Mammary epithelial cell (primary cell): ENCODE results near the gene SCN9A.

Experiments
- EZH2 ChIP-seq: IDR thresholded peaks from 2 replicates; pipeline ENCODE4 v1.6.1; 2012; ENCODE audit warnings: low read length, inconsistent platforms, borderline replicate concordance
- TF ChIP-seq, protein P1 (sequence below), 2 donors: IDR thresholded peaks in 1 of 2; conservative IDR thresholded peaks in 1 of 2; 2 replicates each; pipeline ENCODE4 v1.5.1; 2011 to 2012; ENCODE audit warnings: inconsistent platforms in 2 of 2, low read length in 2 of 2, mild to moderate bottlenecking in 2 of 2, control low read depth in 1 of 2, low read depth in 1 of 2; ENCODE audit not compliant: insufficient read depth in 1 of 2; ENCODE audit errors: extremely low read depth in 1 of 2

- TF ChIP-seq, protein P1, sequence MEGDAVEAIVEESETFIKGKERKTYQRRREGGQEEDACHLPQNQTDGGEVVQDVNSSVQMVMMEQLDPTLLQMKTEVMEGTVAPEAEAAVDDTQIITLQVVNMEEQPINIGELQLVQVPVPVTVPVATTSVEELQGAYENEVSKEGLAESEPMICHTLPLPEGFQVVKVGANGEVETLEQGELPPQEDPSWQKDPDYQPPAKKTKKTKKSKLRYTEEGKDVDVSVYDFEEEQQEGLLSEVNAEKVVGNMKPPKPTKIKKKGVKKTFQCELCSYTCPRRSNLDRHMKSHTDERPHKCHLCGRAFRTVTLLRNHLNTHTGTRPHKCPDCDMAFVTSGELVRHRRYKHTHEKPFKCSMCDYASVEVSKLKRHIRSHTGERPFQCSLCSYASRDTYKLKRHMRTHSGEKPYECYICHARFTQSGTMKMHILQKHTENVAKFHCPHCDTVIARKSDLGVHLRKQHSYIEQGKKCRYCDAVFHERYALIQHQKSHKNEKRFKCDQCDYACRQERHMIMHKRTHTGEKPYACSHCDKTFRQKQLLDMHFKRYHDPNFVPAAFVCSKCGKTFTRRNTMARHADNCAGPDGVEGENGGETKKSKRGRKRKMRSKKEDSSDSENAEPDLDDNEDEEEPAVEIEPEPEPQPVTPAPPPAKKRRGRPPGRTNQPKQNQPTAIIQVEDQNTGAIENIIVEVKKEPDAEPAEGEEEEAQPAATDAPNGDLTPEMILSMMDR (conservative IDR thresholded peaks at IDR 0.05 in 1 of 2, IDR thresholded peaks at IDR 0.05 in 1 of 2; ENCODE audit: extremely low read depth in 1 of 2, insufficient read depth in 1 of 2, low read depth in 1 of 2, low read length in 2 of 2) = no peak
- no peak for TF ChIP-seq EZH2
Measured at GRCh38 chr2:166154685-166155338, 220.9 kb downstream of the SCN9A start.
